HepG2 (cell line): Measurements from ENCODE around the gene CSTF3. TPM values are rescaled to one million over a fixed set of nuclear protein-coding genes. Genes with fewer than 3 reads are reported as not detected.

Experiments used
- CBFB ChIP-seq: sonication (generic); formaldehyde crosslinking; IDR thresholded peaks from 2 replicates; pipeline ENCODE4 v1.4.0; 2020; ENCODE audit warnings: missing genetic modification reagents
- HOXA3 ChIP-seq: sonication (generic); formaldehyde crosslinking; IDR thresholded peaks from 2 replicates; pipeline ENCODE4 v1.5.0; 2020; ENCODE audit warnings: missing genetic modification reagents
- KDM5B ChIP-seq: sonication (generic); formaldehyde crosslinking; IDR thresholded peaks from 2 replicates; pipeline ENCODE4 v1.4.0; 2020; ENCODE audit warnings: missing genetic modification reagents, mild to moderate bottlenecking, borderline replicate concordance
- KLF11 ChIP-seq: IDR thresholded peaks from 2 replicates; pipeline ENCODE4 v1.6.1; 2016; ENCODE audit warnings: missing compliant biosample characterization
- SNAPC5 ChIP-seq: sonication (generic); formaldehyde crosslinking; IDR thresholded peaks from 2 replicates; pipeline ENCODE4 v1.8.1; 2023; ENCODE audit warnings: mild to moderate bottlenecking, missing genetic modification reagents, borderline replicate concordance
- TFDP2 ChIP-seq: sonication (generic); formaldehyde crosslinking; IDR thresholded peaks from 2 replicates; pipeline ENCODE4 v1.4.0; 2020; ENCODE audit warnings: missing genetic modification reagents
- TRAFD1 ChIP-seq: sonication (generic); formaldehyde crosslinking; IDR thresholded peaks from 2 replicates; pipeline ENCODE4 v1.5.1; 2020; ENCODE audit warnings: missing genetic modification reagents, mild to moderate bottlenecking, borderline replicate concordance
- XRCC5 ChIP-seq: fragments of 200-400 bp; formaldehyde crosslinking; optimal IDR thresholded peaks from 2 replicates; pipeline ENCODE3; 2017; ENCODE audit warnings: mild to moderate bottlenecking, low read length
- ZBTB38 ChIP-seq: sonication (generic); formaldehyde crosslinking; IDR thresholded peaks from 2 replicates; pipeline ENCODE4 v1.5.1; 2020; ENCODE audit warnings: mild to moderate bottlenecking, missing genetic modification reagents
- ZBTB43 ChIP-seq: sonication (generic); formaldehyde crosslinking; conservative IDR thresholded peaks from 2 replicates; pipeline ENCODE4 v1.4.0; 2020; ENCODE audit warnings: missing genetic modification reagents
- ZNF180 ChIP-seq: sonication (generic); formaldehyde crosslinking; IDR thresholded peaks from 2 replicates; pipeline ENCODE4 v1.4.0; 2020; ENCODE audit warnings: low read depth, missing genetic modification reagents, borderline replicate concordance
- ZNF354B ChIP-seq: sonication (generic); formaldehyde crosslinking; IDR thresholded peaks from 2 replicates; pipeline ENCODE4 v1.8.0; 2022; ENCODE audit warnings: mild to moderate bottlenecking, missing genetic modification reagents
- ZNF362 ChIP-seq: sonication (generic); formaldehyde crosslinking; IDR thresholded peaks from 2 replicates; pipeline ENCODE4 v1.4.0; 2020; ENCODE audit warnings: missing genetic modification reagents, mild to moderate bottlenecking, borderline replicate concordance
- ZNF652 ChIP-seq: IDR thresholded peaks from 2 replicates; pipeline ENCODE4 v1.6.1; 2016; ENCODE audit warnings: low read depth, borderline replicate concordance
- ZNF749 ChIP-seq: sonication (generic); formaldehyde crosslinking; IDR thresholded peaks from 2 replicates; pipeline ENCODE4 v1.8.0; 2022; ENCODE audit warnings: mild to moderate bottlenecking, missing genetic modification reagents, moderate library complexity, borderline replicate concordance
- ZNF891 ChIP-seq: sonication (generic); formaldehyde crosslinking; IDR thresholded peaks from 2 replicates; pipeline ENCODE4 v1.5.0; 2020; ENCODE audit warnings: mild to moderate bottlenecking, missing genetic modification reagents
- polyA plus RNA-seq, 8 experiments: library from polyadenylated mRNA; depleted of rRNA in 3 of 8; stranded (reverse) in 7 of 8; unstranded in 1 of 8; fragments of >200 nt; fragmentation: Illumina TruSeq in 4 of 8; extraction: Trizol in 4 of 8; gene quantifications; 2 replicates each; pipeline versions ENCODE4 v1.2.1 to v1.2.3, GENCODE V29; 2011 to 2016; ENCODE audit warnings: low read depth in 4 of 8, missing spikeins in 1 of 8, mixed read lengths in 1 of 8; ENCODE audit not compliant: insufficient read depth in 1 of 8
- total RNA-seq, 5 experiments: library from RNA; depleted of rRNA; stranded (reverse); fragments of >200 nt; fragmentation: Illumina TruSeq; extraction: Trizol; gene quantifications; 2 replicates each; pipeline ENCODE4 v1.2.3, GENCODE V29; 2016; ENCODE audit warnings: low read depth in 1 of 5

CSTF3 gene
- total and polyA plus RNA-seq, 2 of the 13 experiments (the other 11 are each of a cell fraction or from before 2014, with no cell fraction given) = 21.5 to 43.6 TPM

GRCh38 chr11:33065445-33066178 is 95.7 kb downstream of the CSTF3 start (continued):
- TF ChIP-seq ZNF180 (CRISPR knock-in tag) (no peak), KDM5B (CRISPR knock-in tag) (peak; percentile 41; the same call in 1 of the 2 replicates), ZNF362 (CRISPR knock-in tag) (no peak), HOXA3 (peak; percentile 62; the same call in 1 of the 2 replicates), ZNF652 (CRISPR knock-in tag) (no peak), ZNF354B (no peak), CBFB (no peak), KLF11 (CRISPR knock-in tag) (no peak), ZNF891 (no peak), TFDP2 (CRISPR knock-in tag) (no peak), SNAPC5 (CRISPR knock-in tag) (no peak), TRAFD1 (CRISPR knock-in tag) (no peak), ZBTB38 (CRISPR knock-in tag) (no peak), ZNF749 (CRISPR knock-in tag) (no peak), XRCC5 (peak; percentile 72), ZBTB43 (no peak)
